Muscle of leg (tissue), 11 donors: ENCODE data around the gene INPP4A. TPM values are rescaled to one million over a fixed set of nuclear protein-coding genes. Genes with fewer than 3 reads are reported as not detected.
A peak's percentile ranks its signal among the peaks of the same experiment; 100 is the strongest.

Experiments
- DNase-seq: peaks from one replicate; pipeline ENCODE4 v3.0.0; 2013
- H3K27ac ChIP-seq: one replicate; pipeline ENCODE4 v1.5.1; 2013; ENCODE audit warnings: mild to moderate bottlenecking, low read length, control low read depth
- H3K27me3 ChIP-seq: one replicate; pipeline ENCODE4 v1.6.1; 2013; ENCODE audit warnings: low read length; ENCODE audit not compliant: control insufficient read depth, insufficient read depth
- H3K36me3 ChIP-seq: one replicate; pipeline ENCODE4 v1.6.1; 2013; ENCODE audit warnings: low read length; ENCODE audit not compliant: control insufficient read depth, insufficient read depth
- H3K4me1 ChIP-seq: one replicate; pipeline ENCODE4 v1.6.1; 2013; ENCODE audit warnings: low read length; ENCODE audit not compliant: control insufficient read depth, insufficient read depth
- H3K4me3 ChIP-seq: one replicate; pipeline ENCODE4 v1.5.1; 2013; ENCODE audit warnings: low read length, control low read depth
- H3K9me3 ChIP-seq: replicated peaks from 2 replicates; pipeline ENCODE4 v1.6.1; 2013; ENCODE audit warnings: low read depth, low read length; ENCODE audit not compliant: control insufficient read depth
- WGBS: methylation state at CpG from one replicate; pipeline ENCODE4 v1.1.5; 2013; ENCODE audit warnings: missing lambda C conversion rate; ENCODE audit not compliant: insufficient coverage; 5-methylcytosine and 5-hydroxymethylcytosine counted together
- polyA plus RNA-seq, 8 donors: library from polyadenylated mRNA; unstranded; fragments of 120-200 nt; gene quantifications; one replicate each; pipeline versions ENCODE4 v1.2.1 to v1.2.3, GENCODE V29; 2013; ENCODE audit warnings: inconsistent platforms in 1 of 8, low replicate concordance in 1 of 8; ENCODE audit not compliant: insufficient read length in 8 of 8, insufficient read depth in 1 of 8
- total RNA-seq: library from RNA; stranded (reverse); fragments of 120-200 nt; gene quantifications from one replicate; pipeline ENCODE4 v1.2.4, GENCODE V29; 2013

Gene INPP4A
- total and polyA plus RNA-seq, 9 donors, result 8.9 to 17.0 (median 13.0) TPM

DNA sequence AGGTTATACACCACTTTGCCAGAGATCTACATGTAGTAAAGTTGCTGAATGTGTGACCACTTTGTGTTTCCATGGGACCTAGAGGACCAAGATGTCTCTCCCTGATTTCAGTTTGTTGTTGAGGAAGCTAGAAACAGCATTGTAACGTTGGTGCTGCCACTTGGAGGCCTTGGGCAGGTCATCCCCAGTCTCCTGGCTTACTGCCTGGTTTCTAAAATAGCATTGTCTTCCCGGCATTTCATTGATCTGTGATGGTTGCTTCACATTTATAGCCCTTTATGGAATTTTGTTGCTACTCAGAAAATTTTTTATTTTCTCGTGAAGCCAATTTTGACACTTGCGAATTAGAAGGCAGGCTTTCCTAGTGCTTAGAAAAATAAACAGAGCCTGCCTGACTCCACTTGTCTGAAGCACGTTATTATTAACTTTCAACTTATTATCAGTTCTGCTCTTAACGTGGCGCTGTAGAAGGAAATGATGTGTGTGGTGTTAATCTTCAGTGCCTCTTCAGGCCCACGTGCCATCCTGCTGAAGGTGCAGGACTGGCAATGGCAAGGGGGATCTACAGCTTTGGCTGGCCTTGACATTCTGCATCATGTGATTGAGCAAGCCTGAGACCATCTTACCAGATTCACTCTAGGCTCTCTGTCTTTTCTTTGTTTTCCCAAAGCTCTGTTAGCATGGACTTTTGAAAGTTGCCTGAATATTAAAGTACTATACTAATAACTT lies 59.9 kb downstream of the INPP4A start:
- DNase-seq, result no peak
- no peaks in the 10 kb centered on the region for H3K9me3 ChIP-seq
- H3K27ac ChIP-seq, result no peak overlapping the region
- 40% methylated on average over 2 of the region's 8 CpGs for WGBS
- H3K27me3 ChIP-seq, result no peaks in the 10 kb centered on the region
- peaks cover 21% of the 10 kb centered on the region for H3K4me1 ChIP-seq
- no peak overlapping the region for H3K4me3 ChIP-seq
- H3K36me3 ChIP-seq, result no peaks in the 10 kb centered on the region

DNA sequence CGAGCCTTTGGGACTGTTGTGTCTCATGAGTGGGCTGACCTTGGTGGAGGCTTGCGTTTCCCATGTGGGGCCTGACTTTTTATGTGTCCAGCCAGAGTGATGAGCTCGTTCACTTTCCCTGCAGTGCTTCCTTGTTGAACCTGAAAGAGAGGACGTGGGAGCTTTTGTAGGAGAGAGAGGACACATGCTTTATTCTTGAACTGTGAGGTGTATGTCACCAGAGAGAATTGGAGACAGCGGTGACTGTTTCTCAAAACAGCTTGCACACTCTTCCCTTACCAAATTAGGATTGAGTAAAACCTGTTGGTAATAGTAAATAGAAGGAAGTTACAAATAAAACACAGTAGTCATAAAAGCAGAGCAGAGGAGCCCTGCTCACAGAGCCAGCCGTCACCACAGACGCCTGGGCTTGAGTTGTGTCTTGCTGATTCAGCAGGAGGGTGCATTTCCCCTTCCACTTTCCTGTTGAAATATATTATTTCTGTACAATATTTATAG lies 60.7 kb downstream of the INPP4A start:
- no peaks in the 10 kb centered on the region for H3K36me3 ChIP-seq
- H3K9me3 ChIP-seq, result no peaks in the 10 kb centered on the region
- peaks cover 21% of the 10 kb centered on the region for H3K4me1 ChIP-seq
- H3K27me3 ChIP-seq, result no peaks in the 10 kb centered on the region
- peak; percentile 65 for DNase-seq
- peak overlapping the region; percentile 56 for H3K27ac ChIP-seq
- H3K4me3 ChIP-seq, result no peak overlapping the region
- WGBS, result 68% methylated on average over 3 of the region's 7 CpGs

DNA sequence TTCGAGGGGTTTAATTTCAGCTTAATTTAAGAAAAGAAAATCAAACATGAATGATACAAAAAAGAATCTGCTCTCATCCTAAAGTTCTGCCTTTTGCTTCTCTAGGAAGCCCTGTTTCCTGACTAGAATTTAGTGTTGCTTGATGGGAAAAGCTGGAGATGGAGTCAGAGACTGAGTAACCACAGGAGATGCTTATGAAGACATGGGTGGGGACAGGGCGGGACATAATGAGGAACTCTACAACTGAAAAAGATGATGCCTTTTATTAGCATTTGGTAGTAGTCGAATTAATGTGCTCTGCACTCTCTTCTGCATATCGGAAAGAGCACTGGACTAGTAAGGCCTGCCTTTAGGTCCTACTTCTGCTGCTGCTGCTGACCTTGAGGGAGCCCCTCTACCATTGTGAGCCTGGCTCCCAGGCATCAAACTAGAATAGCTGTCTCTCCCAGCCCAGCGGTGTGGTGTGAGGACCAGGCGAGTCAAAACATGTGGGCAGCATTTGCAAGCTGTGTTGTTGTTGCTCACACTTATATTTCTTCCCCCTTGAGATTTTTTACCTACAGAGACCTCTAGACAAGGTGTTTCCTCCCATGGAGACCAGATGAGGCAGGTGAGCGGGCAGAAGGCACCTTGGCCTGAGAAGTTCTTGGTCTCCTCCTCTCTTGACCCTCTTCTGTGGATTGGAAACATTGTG lies 61.5 kb downstream of the INPP4A start:
- no peaks in the 10 kb centered on the region for H3K9me3 ChIP-seq
- peaks cover 21% of the 10 kb centered on the region for H3K4me1 ChIP-seq
- no peak for DNase-seq
- H3K36me3 ChIP-seq, result no peaks in the 10 kb centered on the region
- no peak overlapping the region for H3K27ac ChIP-seq
- 84% methylated on average over 3 of the region's 7 CpGs for WGBS
- H3K4me3 ChIP-seq, result no peak overlapping the region
- no peaks in the 10 kb centered on the region for H3K27me3 ChIP-seq

DNA sequence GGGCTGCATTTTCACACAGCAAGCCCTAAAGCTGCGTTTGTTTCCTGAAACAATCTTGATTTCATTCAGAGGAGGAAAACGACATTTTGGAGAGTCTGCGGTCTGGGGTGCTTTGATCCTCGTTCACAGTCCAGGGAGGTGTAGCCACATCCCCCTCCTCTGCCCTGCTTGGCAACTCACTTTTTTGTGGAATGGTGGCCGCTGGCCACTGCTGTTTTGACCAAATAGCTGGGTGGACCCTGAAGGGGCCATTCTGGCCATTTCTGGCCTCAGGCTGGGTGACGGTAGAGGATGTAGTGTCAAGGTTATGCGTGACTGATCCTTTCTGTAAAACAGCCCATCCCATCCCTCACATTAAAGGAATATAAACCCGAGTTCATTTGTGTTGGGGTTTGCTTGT lies 62.2 kb downstream of the INPP4A start:
- Histone ChIP-seq H3K27ac (no peak overlapping the region), H3K36me3 (no peaks in the 10 kb centered on the region), H3K4me3 (no peak overlapping the region), H3K27me3 (no peaks in the 10 kb centered on the region), H3K4me1 (peaks cover 21% of the 10 kb centered on the region), H3K9me3 (no peaks in the 10 kb centered on the region)
- no peak for DNase-seq
- 87% methylated on average over 3 of the region's 8 CpGs for WGBS

DNA sequence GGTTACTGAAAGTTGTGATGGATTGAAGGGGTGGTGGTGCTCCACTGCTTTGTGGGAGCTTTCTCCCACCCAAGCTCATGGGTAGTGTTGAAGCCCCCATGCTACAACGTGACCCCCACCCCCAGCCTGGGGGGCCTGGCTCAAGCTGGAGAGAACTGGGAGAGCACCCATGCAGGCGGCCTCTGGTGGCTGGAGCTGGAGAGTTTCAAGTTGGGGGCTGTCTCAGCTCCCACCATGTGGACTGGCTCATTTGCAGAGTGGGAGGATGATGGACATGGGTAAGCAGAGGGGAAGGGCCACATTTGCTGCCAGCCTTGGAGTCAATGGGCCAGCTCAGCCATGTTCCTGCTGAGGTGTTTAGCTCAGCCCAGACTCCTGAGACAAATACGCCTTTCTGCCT lies 62.8 kb downstream of the INPP4A start:
- no peaks in the 10 kb centered on the region for H3K36me3 ChIP-seq
- no peaks in the 10 kb centered on the region for H3K9me3 ChIP-seq
- WGBS, result 94% methylated on average over 2 of the region's 3 CpGs
- no peak for DNase-seq
- H3K27ac ChIP-seq, result no peak overlapping the region
- peaks cover 21% of the 10 kb centered on the region for H3K4me1 ChIP-seq
- no peaks in the 10 kb centered on the region for H3K27me3 ChIP-seq
- H3K4me3 ChIP-seq, result no peak overlapping the region

DNA sequence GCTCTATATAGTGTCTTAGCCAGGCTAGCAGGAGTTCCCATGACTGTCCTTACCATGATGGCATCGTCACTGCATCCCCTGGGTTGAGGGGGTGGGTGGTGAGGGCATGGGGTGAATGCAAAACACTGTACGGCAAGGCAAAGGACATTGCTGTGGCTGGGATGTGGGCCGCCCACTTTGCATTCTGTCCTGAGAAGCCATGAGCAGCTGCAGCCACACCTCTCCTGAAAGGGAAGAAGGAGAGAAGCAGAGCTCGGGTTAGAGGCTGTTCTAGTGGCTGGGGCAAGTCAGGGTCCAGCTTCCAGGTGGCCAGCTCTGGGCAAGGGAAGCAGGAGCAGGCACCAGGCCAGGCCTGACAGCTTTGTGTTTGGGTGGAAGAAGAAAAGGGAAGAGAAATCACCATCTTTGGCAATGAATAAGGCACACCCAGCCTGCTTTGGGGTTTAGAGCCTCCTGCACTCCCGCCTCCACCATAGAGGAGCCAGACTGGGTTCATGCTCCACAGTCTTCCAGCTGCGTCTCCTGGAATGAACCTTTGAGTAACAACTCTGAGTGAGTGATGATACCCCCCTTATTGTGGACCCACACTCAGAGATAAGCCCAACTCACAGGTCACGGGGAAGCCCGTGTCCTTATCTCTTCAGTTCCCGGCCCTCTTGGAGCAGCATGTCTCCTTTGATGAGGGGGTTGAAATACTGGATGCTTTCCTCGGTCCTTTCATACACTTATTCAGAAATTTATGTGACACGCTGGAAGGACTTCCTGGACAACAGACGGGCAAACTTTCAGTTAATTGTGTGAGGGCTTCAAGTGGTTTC lies 63.4 kb downstream of the INPP4A start:
- no peaks in the 10 kb centered on the region for H3K27me3 ChIP-seq
- DNase-seq, result peak; percentile 66
- H3K4me3 ChIP-seq, result no peak overlapping the region
- WGBS, result 46% methylated on average over 5 of the region's 12 CpGs
- peak overlapping the region; percentile 20 for H3K27ac ChIP-seq
- H3K36me3 ChIP-seq, result no peaks in the 10 kb centered on the region
- no peaks in the 10 kb centered on the region for H3K9me3 ChIP-seq
- H3K4me1 ChIP-seq, result peaks cover 21% of the 10 kb centered on the region

DNA sequence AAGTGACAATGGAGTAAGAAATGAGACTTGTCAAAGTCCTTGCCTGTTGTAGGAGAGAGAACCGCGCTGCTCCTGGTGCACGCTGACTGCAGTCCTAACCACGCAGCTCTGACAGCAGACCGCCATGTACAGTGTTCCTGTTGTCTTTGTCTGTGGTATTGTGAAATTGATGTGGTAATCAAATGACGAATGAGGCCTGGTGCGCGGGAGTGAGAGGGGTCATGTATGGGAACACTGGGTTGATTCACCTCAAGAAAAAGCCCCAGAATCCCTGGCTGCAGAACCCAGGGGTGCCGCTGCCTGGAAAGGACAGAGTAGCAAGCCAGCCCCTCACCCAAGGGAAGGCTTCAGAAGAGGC lies 64.0 kb downstream of the INPP4A start:
- Histone ChIP-seq H3K4me3 (no peak overlapping the region), H3K36me3 (no peaks in the 10 kb centered on the region), H3K27ac (no peak overlapping the region), H3K4me1 (peaks cover 21% of the 10 kb centered on the region), H3K27me3 (no peaks in the 10 kb centered on the region), H3K9me3 (no peaks in the 10 kb centered on the region)
- WGBS, result 75% methylated on average over 9 of the region's 9 CpGs
- no peak for DNase-seq

DNA sequence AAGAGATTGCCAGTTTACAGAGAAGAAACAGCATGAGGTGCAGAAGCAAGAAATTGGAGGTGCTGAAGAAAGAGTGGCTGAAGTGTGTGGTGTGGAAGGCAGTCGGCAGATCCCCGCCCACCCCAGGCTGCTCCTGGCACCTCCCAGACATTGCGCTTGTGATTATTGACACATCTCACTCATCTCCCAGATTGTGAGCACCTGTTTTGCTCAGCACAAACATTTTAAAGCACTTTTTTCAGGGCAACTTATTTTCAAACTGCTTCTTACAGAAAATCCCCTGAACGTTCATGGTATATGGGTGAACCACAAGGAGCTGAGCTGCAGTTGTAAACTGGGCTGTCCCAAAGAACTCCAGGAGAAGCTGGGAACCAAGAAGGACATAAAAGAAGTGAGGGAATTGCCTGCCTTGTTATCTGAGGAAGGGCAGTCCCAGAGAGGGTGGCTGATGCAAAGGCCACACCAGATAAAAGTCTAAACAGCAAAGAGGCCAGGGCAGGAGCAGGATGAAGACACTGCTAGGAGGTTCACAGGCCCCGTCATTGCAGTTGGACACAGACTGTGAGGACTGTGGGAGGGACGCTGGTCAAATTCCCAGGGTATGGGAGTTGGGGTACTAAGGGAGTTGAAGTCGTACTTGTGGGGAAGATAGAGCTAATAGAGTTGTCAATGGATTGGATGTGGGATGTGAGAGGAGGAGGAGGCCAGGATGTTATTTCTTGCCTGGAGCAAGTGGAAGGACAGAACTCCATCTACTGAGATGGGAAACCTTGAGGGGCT lies 65.1 kb downstream of the INPP4A start:
- no peak for DNase-seq

DNA sequence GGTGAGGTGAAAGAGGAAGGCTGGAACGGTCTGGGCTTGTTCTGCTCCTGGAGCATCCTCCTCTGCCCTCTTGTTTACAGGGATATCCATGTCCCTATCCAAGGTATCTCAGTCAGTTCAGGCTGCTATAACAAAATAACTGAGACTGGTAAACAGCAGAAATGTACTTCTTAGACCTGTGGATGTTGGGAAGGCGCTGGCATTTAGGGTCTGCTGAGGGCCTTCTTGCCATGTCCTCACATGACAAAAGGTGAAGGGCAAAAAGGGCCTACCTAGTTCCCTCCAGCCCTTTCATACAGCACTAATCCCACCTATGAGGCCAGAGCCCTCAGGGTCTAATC lies 65.6 kb downstream of the INPP4A start:
- no peaks in the 10 kb centered on the region for H3K9me3 ChIP-seq
- peaks cover 16% of the 10 kb centered on the region for H3K4me1 ChIP-seq
- no peak for DNase-seq
- H3K4me3 ChIP-seq, result no peak overlapping the region
- no peaks in the 10 kb centered on the region for H3K36me3 ChIP-seq
- no CpG with 5 or more reads among the region's 2 CpGs for WGBS
- no peaks in the 10 kb centered on the region for H3K27me3 ChIP-seq
- H3K27ac ChIP-seq, result no peak overlapping the region

More for the DNA sequence above, 65.1 kb downstream of the INPP4A start:
- H3K9me3 ChIP-seq, result no peaks in the 10 kb centered on the region
- no peaks in the 10 kb centered on the region for H3K36me3 ChIP-seq
- no peak overlapping the region for H3K27ac ChIP-seq
- WGBS, result 88% methylated on average over 4 of the region's 7 CpGs
- no peak overlapping the region for H3K4me3 ChIP-seq
- peaks cover 18% of the 10 kb centered on the region for H3K4me1 ChIP-seq
- no peaks in the 10 kb centered on the region for H3K27me3 ChIP-seq
